DOHH2 (cell line): ENCODE data around the gene COX11.

Experiments
- EZH2phosphoT487 ChIP-seq: fragments of 200-600 bp; sonication (generic); IDR thresholded peaks from 2 replicates; pipeline ENCODE4 v1.6.1; 2017; ENCODE audit warnings: borderline replicate concordance, mild to moderate bottlenecking, antibody characterized with exemption, low read length, moderate library complexity, mixed read lengths
- TF ChIP-seq, protein P1 (sequence below): fragments of 200-600 bp; sonication (generic); IDR thresholded peaks from one replicate; pipeline ENCODE4 v1.5.1; 2014; ENCODE audit warnings: antibody characterized with exemption, mild to moderate bottlenecking, low read depth, low read length; ENCODE audit not compliant: poor library complexity, severe bottlenecking

DNA sequence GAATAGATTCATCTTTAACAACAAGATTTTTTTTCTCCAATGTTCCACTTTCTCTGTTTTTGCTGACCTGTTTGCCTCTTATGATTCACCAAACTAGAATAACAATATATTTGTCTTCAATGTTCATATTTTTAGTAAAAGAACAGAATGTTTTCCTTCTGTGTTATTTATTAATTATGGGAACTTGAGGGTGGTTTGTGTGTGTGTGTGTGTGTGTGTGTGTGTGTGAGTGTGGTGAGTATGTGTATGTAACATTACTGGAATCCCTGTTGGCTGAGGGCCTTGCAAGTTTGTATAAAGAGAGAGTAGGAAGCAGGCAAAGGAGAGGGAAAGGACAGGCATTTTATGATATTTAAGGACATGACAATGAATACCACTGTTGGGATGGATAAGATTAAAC is 13.9 kb upstream of the COX11 start:
- TF ChIP-seq, protein P1, sequence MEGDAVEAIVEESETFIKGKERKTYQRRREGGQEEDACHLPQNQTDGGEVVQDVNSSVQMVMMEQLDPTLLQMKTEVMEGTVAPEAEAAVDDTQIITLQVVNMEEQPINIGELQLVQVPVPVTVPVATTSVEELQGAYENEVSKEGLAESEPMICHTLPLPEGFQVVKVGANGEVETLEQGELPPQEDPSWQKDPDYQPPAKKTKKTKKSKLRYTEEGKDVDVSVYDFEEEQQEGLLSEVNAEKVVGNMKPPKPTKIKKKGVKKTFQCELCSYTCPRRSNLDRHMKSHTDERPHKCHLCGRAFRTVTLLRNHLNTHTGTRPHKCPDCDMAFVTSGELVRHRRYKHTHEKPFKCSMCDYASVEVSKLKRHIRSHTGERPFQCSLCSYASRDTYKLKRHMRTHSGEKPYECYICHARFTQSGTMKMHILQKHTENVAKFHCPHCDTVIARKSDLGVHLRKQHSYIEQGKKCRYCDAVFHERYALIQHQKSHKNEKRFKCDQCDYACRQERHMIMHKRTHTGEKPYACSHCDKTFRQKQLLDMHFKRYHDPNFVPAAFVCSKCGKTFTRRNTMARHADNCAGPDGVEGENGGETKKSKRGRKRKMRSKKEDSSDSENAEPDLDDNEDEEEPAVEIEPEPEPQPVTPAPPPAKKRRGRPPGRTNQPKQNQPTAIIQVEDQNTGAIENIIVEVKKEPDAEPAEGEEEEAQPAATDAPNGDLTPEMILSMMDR = no peak
- no peak for TF ChIP-seq EZH2phosphoT487
